ENCODE measurements around the gene PIWIL4.

PIWIL4 gene

DNA sequence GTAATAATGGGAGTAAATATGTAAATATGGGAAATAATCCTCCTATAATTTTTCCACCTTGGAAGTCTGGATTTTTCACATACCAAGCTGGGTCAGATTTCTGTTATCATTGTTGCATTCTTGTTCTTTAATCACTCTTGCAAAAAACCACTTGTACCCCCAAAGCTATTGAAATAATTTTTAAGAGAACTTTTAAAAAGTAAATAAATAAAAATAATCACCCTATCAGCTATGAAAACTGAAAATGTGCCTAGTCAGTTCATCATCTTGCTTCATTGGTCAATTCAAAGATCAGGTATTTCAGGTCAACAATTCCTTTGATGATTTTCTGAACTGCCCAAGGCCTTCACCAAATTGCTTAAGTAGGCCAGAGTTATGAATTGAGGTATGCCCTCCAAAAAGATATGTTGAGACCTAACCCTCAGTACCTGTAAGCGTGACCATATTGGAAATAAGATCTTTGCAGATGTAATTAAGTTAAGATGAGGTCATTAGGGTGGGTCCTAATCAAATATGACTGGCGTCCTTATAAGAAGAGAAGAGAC lies 95.8 kb downstream of the PIWIL4 start:
- Histone ChIP-seq H2BK12ac (ENCODE audit: low read length in 2 of 2) (no peak overlapping the region), H3K27me3 (ENCODE audit: control insufficient read depth in 1 of 2, insufficient read depth in 1 of 2, low read length in 2 of 2) (no peaks in the 10 kb centered on the region), H3K79me1 (replicated peaks; ENCODE audit: low read length, poor library complexity, severe bottlenecking) (no peaks in the 10 kb centered on the region), H2BK15ac (ENCODE audit: low read depth, poor library complexity, severe bottlenecking) (no peak overlapping the region), H3K4ac (ENCODE audit: low read depth in 1 of 2, low read length in 2 of 2) (no peak overlapping the region), H2AK5ac (ENCODE audit: low read length, severe bottlenecking) (no peak overlapping the region), H2AFZ (ENCODE audit: low read depth, low read length) (no peak overlapping the region), H3K14ac (ENCODE audit: low read length in 2 of 2) (no peak overlapping the region), H3K27ac (ENCODE audit: low read length, poor library complexity, severe bottlenecking) (no peak overlapping the region), H3K9ac (ENCODE audit: low read length) (no peak overlapping the region), H3K23ac (ENCODE audit: low read length in 2 of 2) (no peak overlapping the region), H3K36me3 (ENCODE audit: control insufficient read depth in 1 of 2, insufficient read depth in 2 of 2, low read depth in 1 of 2, low read length in 2 of 2) (no peaks in the 10 kb centered on the region), H3K9me3 (ENCODE audit: control insufficient read depth, low read length) (no peaks in the 10 kb centered on the region), H4K8ac (ENCODE audit: low read length) (no peak overlapping the region), H2BK5ac (ENCODE audit: low read depth, low read length, poor library complexity, severe bottlenecking) (no peak overlapping the region), H3K4me2 (ENCODE audit: low read length, poor library complexity, severe bottlenecking) (no peak overlapping the region), H3K4me3 (ENCODE audit: insufficient read depth in 1 of 2, low read depth in 1 of 2, low read length in 2 of 2) (no peak overlapping the region), H4K91ac (ENCODE audit: low read length) (no peak overlapping the region), H3K4me1 (ENCODE audit: control insufficient read depth, insufficient read depth, low read depth, low read length) (peaks cover 4% of the 10 kb centered on the region), H2BK120ac (ENCODE audit: low read depth, low read length) (no peak overlapping the region), H3K18ac (ENCODE audit: low read depth in 1 of 2, low read length in 2 of 2) (no peak overlapping the region)
- DNase-seq, result no peak
- WGBS, result 96% methylated on average over 2 of the region's 2 CpGs

DNA sequence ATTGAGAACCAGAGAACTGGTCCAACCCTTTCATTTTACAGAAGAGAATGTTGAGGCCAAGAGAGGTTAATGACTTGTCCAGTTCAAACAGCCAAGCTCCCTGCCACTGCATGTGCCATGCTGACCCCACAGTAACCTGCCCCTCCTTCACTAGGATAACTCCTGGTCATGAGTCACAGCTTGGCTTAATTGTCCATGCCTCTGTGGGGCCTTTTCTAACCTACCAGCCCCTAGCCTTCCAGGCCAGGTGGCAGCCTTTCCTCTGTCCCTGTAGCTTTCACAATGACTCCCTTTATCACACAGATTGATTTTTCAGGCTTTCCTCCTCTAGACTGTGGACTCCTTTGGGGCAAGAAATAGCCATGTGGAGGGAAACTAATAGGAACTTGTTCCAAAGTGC lies 97.2 kb downstream of the PIWIL4 start:
- H4K91ac ChIP-seq (ENCODE audit: low read length), result no peak overlapping the region
- no peak overlapping the region for H2AFZ ChIP-seq (ENCODE audit: low read depth, low read length)
- no peak overlapping the region for H2AK5ac ChIP-seq (ENCODE audit: low read length, severe bottlenecking)
- H3K14ac ChIP-seq (ENCODE audit: low read length in 2 of 2), result no peak overlapping the region
- no peaks in the 10 kb centered on the region for H3K9me3 ChIP-seq (ENCODE audit: control insufficient read depth, low read length)
- H3K23ac ChIP-seq (ENCODE audit: low read length in 2 of 2), result no peak overlapping the region
- H3K27ac ChIP-seq (ENCODE audit: low read length, poor library complexity, severe bottlenecking), result no peak overlapping the region
- H2BK5ac ChIP-seq (ENCODE audit: low read depth, low read length, poor library complexity, severe bottlenecking), result no peak overlapping the region
- H2BK15ac ChIP-seq (ENCODE audit: low read depth, poor library complexity, severe bottlenecking), result no peak overlapping the region
- no peaks in the 10 kb centered on the region for H3K27me3 ChIP-seq (ENCODE audit: control insufficient read depth in 1 of 2, insufficient read depth in 1 of 2, low read length in 2 of 2)
- no peaks in the 10 kb centered on the region for H3K36me3 ChIP-seq (ENCODE audit: control insufficient read depth in 1 of 2, insufficient read depth in 2 of 2, low read depth in 1 of 2, low read length in 2 of 2)
- H2BK12ac ChIP-seq (ENCODE audit: low read length in 2 of 2), result no peak overlapping the region
- H3K4me3 ChIP-seq (ENCODE audit: insufficient read depth in 1 of 2, low read depth in 1 of 2, low read length in 2 of 2), result no peak overlapping the region
- H3K4ac ChIP-seq (ENCODE audit: low read depth in 1 of 2, low read length in 2 of 2), result no peak overlapping the region
- peaks cover 4% of the 10 kb centered on the region for H3K4me1 ChIP-seq (ENCODE audit: control insufficient read depth, insufficient read depth, low read depth, low read length)
- no peaks in the 10 kb centered on the region for H3K79me1 ChIP-seq (replicated peaks; ENCODE audit: low read length, poor library complexity, severe bottlenecking)
- H3K9ac ChIP-seq (ENCODE audit: low read length), result no peak overlapping the region
- no peak overlapping the region for H3K18ac ChIP-seq (ENCODE audit: low read depth in 1 of 2, low read length in 2 of 2)
- DNase-seq, result peak; percentile 13
- H4K8ac ChIP-seq (ENCODE audit: low read length), result no peak overlapping the region
- no peak overlapping the region for H3K4me2 ChIP-seq (ENCODE audit: low read length, poor library complexity, severe bottlenecking)
- H2BK120ac ChIP-seq (ENCODE audit: low read depth, low read length), result no peak overlapping the region

DNA sequence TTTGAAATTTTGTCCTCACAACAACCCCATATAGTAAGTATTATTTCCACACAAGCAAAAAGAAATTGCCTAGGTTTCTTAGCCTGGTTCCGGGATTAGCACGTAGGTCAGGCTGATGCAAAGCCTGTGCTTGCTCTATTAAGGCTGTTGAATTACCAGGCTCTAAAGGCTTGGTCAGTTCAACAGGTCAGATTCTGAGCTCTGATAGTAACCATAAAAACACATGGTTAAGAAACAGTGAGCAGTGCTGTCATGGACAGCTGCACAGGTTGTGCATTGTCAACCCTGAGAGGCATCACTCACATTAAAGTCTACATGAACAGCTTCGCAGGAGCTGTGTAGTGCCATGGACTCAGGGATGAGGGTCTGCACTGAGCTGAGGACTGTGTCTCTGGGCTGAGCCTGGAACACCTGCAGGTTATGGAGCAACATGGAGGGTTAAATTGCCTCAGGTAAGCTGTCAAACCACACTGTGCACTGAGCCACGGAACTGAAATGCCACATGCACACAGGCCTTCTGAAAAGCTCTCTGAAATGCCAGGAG lies 98.0 kb downstream of the PIWIL4 start:
- Histone ChIP-seq H2BK15ac (ENCODE audit: low read depth, poor library complexity, severe bottlenecking) (no peak overlapping the region), H3K27me3 (ENCODE audit: control insufficient read depth in 1 of 2, insufficient read depth in 1 of 2, low read length in 2 of 2) (no peaks in the 10 kb centered on the region), H4K8ac (ENCODE audit: low read length) (no peak overlapping the region), H3K27ac (ENCODE audit: low read length, poor library complexity, severe bottlenecking) (no peak overlapping the region), H3K9me3 (ENCODE audit: control insufficient read depth, low read length) (no peaks in the 10 kb centered on the region), H4K91ac (ENCODE audit: low read length) (no peak overlapping the region), H3K4me2 (ENCODE audit: low read length, poor library complexity, severe bottlenecking) (no peak overlapping the region), H3K4ac (ENCODE audit: low read depth in 1 of 2, low read length in 2 of 2) (no peak overlapping the region), H2AK5ac (ENCODE audit: low read length, severe bottlenecking) (no peak overlapping the region), H3K79me1 (replicated peaks; ENCODE audit: low read length, poor library complexity, severe bottlenecking) (no peaks in the 10 kb centered on the region), H3K14ac (ENCODE audit: low read length in 2 of 2) (no peak overlapping the region), H2BK120ac (ENCODE audit: low read depth, low read length) (no peak overlapping the region), H3K4me3 (ENCODE audit: insufficient read depth in 1 of 2, low read depth in 1 of 2, low read length in 2 of 2) (no peak overlapping the region), H3K9ac (ENCODE audit: low read length) (no peak overlapping the region), H3K23ac (ENCODE audit: low read length in 2 of 2) (no peak overlapping the region), H3K18ac (ENCODE audit: low read depth in 1 of 2, low read length in 2 of 2) (no peak overlapping the region), H2AFZ (ENCODE audit: low read depth, low read length) (no peak overlapping the region), H3K4me1 (ENCODE audit: control insufficient read depth, insufficient read depth, low read depth, low read length) (peaks cover 4% of the 10 kb centered on the region), H2BK12ac (ENCODE audit: low read length in 2 of 2) (no peak overlapping the region), H3K36me3 (ENCODE audit: control insufficient read depth in 1 of 2, insufficient read depth in 2 of 2, low read depth in 1 of 2, low read length in 2 of 2) (no peaks in the 10 kb centered on the region), H2BK5ac (ENCODE audit: low read depth, low read length, poor library complexity, severe bottlenecking) (no peak overlapping the region)
- WGBS, result 96% methylated on average over 4 of the region's 4 CpGs
- DNase-seq, result no peak

DNA sequence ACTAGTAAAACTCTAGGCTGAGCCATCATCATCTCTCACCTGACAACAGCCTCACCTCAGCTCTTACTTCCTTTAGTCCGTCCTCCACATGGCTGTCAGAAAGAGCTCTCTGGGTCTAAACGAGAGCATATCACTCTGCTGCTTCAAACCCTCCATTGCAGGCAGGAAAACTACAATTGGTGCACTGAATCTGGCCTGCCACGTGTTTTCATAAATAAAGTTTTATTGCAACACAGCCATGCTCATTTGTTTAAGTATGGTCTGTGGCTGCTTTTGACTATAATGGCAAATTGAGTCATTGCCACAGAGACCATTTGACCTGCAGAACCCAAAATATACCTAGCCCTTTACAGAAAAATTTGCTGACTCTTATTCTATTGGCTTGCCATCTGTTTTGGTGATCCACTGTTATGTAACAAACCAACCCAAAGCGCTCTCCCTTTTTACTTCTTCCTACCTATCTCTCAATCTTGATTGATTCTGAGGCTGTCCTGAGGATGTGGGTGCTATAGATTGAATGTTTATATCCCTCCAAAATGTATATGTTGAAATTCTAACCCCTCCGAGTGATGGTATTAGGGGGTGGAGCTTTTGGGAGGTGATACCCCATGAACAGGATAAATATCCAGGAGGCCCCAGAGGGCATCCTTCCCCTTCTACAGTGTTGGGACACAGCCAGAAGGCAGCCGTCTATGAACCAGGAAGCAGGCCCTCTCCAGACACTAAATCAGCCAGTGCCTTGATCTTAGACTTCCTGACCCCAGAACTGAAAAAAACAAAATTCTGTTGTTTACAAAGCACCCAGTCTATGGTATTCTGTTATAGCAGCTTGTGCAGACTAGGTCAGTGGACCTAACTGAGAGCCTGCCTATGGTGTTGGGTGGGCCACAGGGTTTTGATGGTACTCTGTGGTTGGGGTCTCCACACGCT lies 99.9 kb downstream of the PIWIL4 start:
- Histone ChIP-seq H2AFZ (ENCODE audit: low read depth, low read length) (no peak overlapping the region), H2BK12ac (ENCODE audit: low read length in 2 of 2) (no peak overlapping the region), H3K14ac (ENCODE audit: low read length in 2 of 2) (no peak overlapping the region), H3K18ac (ENCODE audit: low read depth in 1 of 2, low read length in 2 of 2) (no peak overlapping the region), H3K9ac (ENCODE audit: low read length) (no peak overlapping the region), H4K91ac (ENCODE audit: low read length) (no peak overlapping the region), H3K27ac (ENCODE audit: low read length, poor library complexity, severe bottlenecking) (no peak overlapping the region), H2BK120ac (ENCODE audit: low read depth, low read length) (no peak overlapping the region), H3K4me3 (ENCODE audit: insufficient read depth in 1 of 2, low read depth in 1 of 2, low read length in 2 of 2) (no peak overlapping the region), H3K36me3 (ENCODE audit: control insufficient read depth in 1 of 2, insufficient read depth in 2 of 2, low read depth in 1 of 2, low read length in 2 of 2) (no peaks in the 10 kb centered on the region), H4K8ac (ENCODE audit: low read length) (no peak overlapping the region), H3K4me1 (ENCODE audit: control insufficient read depth, insufficient read depth, low read depth, low read length) (peaks cover 11% of the 10 kb centered on the region), H3K4me2 (ENCODE audit: low read length, poor library complexity, severe bottlenecking) (no peak overlapping the region), H3K9me3 (ENCODE audit: control insufficient read depth, low read length) (no peaks in the 10 kb centered on the region), H3K79me1 (replicated peaks; ENCODE audit: low read length, poor library complexity, severe bottlenecking) (no peaks in the 10 kb centered on the region), H2BK15ac (ENCODE audit: low read depth, poor library complexity, severe bottlenecking) (peak overlapping the region; percentile 74), H2BK5ac (ENCODE audit: low read depth, low read length, poor library complexity, severe bottlenecking) (no peak overlapping the region), H2AK5ac (ENCODE audit: low read length, severe bottlenecking) (no peak overlapping the region), H3K23ac (ENCODE audit: low read length in 2 of 2) (no peak overlapping the region), H3K4ac (ENCODE audit: low read depth in 1 of 2, low read length in 2 of 2) (no peak overlapping the region), H3K27me3 (ENCODE audit: control insufficient read depth in 1 of 2, insufficient read depth in 1 of 2, low read length in 2 of 2) (no peaks in the 10 kb centered on the region)
- DNase-seq, result no peak
- 86% methylated on average over 5 of the region's 7 CpGs for WGBS

All from mesenchymal stem cell (in vitro differentiated cells and primary cell).